ENCODE results near the gene DHPS. TPM values are rescaled to one million over a fixed set of nuclear protein-coding genes. Genes with fewer than 3 reads are reported as not detected.

Gene DHPS
- total and polyA plus RNA-seq, 2 of the 13 experiments (the other 11 are each of a cell fraction or from before 2014, with no cell fraction given): 43.3 to 84.3 TPM

- TF ChIP-seq, protein P1, sequence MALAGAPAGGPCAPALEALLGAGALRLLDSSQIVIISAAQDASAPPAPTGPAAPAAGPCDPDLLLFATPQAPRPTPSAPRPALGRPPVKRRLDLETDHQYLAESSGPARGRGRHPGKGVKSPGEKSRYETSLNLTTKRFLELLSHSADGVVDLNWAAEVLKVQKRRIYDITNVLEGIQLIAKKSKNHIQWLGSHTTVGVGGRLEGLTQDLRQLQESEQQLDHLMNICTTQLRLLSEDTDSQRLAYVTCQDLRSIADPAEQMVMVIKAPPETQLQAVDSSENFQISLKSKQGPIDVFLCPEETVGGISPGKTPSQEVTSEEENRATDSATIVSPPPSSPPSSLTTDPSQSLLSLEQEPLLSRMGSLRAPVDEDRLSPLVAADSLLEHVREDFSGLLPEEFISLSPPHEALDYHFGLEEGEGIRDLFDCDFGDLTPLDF (CRISPR knock-in tag; IDR thresholded peaks at IDR 0.05): peak; percentile 79
- TF ChIP-seq ZFX (CRISPR knock-in tag; IDR thresholded peaks at IDR 0.05; ENCODE audit: low read depth): peak; percentile 89
- TF ChIP-seq ZNF639 (CRISPR knock-in tag; conservative IDR thresholded peaks at IDR 0.05): peak; percentile 15; the same call in 1 of the 2 replicates
- TF ChIP-seq MAF1 (CRISPR knock-in tag; IDR thresholded peaks at IDR 0.05; ENCODE audit: borderline replicate concordance): 0 out of 2 replicates have a peak, but pooled peaks have one; percentile 38
- TF ChIP-seq ZBTB38 (CRISPR knock-in tag; IDR thresholded peaks at IDR 0.05): peak; percentile 30; the same call in 1 of the 2 replicates
- TF ChIP-seq ZNF709 (CRISPR knock-in tag; IDR thresholded peaks at IDR 0.05): 0 out of 2 replicates have a peak, but pooled peaks have one; percentile 53
- TF ChIP-seq, protein P2, sequence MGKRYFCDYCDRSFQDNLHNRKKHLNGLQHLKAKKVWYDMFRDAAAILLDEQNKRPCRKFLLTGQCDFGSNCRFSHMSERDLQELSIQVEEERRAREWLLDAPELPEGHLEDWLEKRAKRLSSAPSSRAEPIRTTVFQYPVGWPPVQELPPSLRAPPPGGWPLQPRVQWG (CRISPR knock-in tag; IDR thresholded peaks at IDR 0.05; ENCODE audit: borderline replicate concordance, low read depth): no peak
- TF ChIP-seq BORCS8-MEF2B (CRISPR knock-in tag; IDR thresholded peaks at IDR 0.05): peak; percentile 52
- peak; percentile 15; the same call in 1 of the 2 replicates for TF ChIP-seq HNF4A (CRISPR knock-in tag; IDR thresholded peaks at IDR 0.05)
- no peak for TF ChIP-seq SOX6 (IDR thresholded peaks at IDR 0.05)
- TF ChIP-seq SOX6 (CRISPR knock-in tag; IDR thresholded peaks at IDR 0.05): peak; percentile 68
- TF ChIP-seq NFKBIZ (CRISPR knock-in tag; IDR thresholded peaks at IDR 0.05): 0 out of 2 replicates have a peak, but pooled peaks have one; percentile 45
- 0 out of 2 replicates have a peak, but pooled peaks have one; percentile 70 for TF ChIP-seq SMYD3 (CRISPR knock-in tag; IDR thresholded peaks at IDR 0.05)
- peak; percentile 2; the same call in 1 of the 2 replicates for TF ChIP-seq ZNF264 (CRISPR knock-in tag; IDR thresholded peaks at IDR 0.05)
- peak; percentile 78 for TF ChIP-seq RBM39 (IDR thresholded peaks at IDR 0.05; ENCODE audit: low read depth, low read length, poor library complexity, severe bottlenecking)
- peak; percentile 58; the same call in 1 of the 2 replicates for TF ChIP-seq SRF (IDR thresholded peaks at IDR 0.05; ENCODE audit: low read depth, low read length)
- peak; percentile 51 for TF ChIP-seq ZNF746 (CRISPR knock-in tag; IDR thresholded peaks at IDR 0.05)
- TF ChIP-seq ELF4 (CRISPR knock-in tag; IDR thresholded peaks at IDR 0.05; ENCODE audit: borderline replicate concordance): peak; percentile 71; the same call in 1 of the 2 replicates
- no peak for TF ChIP-seq KDM3A (CRISPR knock-in tag; IDR thresholded peaks at IDR 0.05; ENCODE audit: low read depth)
- no peak for TF ChIP-seq ZNF441 (CRISPR knock-in tag; IDR thresholded peaks at IDR 0.05; ENCODE audit: borderline replicate concordance)
- no peak; the same call in 1 of the 2 replicates for TF ChIP-seq TOE1 (CRISPR knock-in tag; IDR thresholded peaks at IDR 0.05)
- TF ChIP-seq ZNF747 (CRISPR knock-in tag; IDR thresholded peaks at IDR 0.05; ENCODE audit: borderline replicate concordance): peak; percentile 82; the same call in 1 of the 2 replicates
- no peak for TF ChIP-seq SETDB1 (CRISPR knock-in tag; IDR thresholded peaks at IDR 0.05; ENCODE audit: borderline replicate concordance)
- 0 out of 2 replicates have a peak, but pooled peaks have one; percentile 30 for TF ChIP-seq ZBTB10 (CRISPR knock-in tag; IDR thresholded peaks at IDR 0.05; ENCODE audit: borderline replicate concordance)
These were observed at the start of gene DHPS (continued) for GRCh38 chr19:12681074-12681987.
